IMR-90 (cell line): ENCODE data around the gene PEX7. TPM values are rescaled to one million over a fixed set of nuclear protein-coding genes. Genes with fewer than 3 reads are reported as not detected.

Experiments
- ATAC-seq: fragments of 200-7000 bp; cut with Tn5 transposase; 2 replicates; pipeline ENCODE4 v1.9.1; 2020; ENCODE audit warnings: low read depth, mild to moderate bottlenecking, moderate library complexity
- BruUV-seq: library from RNA; stranded (reverse); fragments of 400-500 nt; replicated peaks from 2 replicates; lab custom pipeline; 2021; lab: Mats Ljungman, UMichigan
- CTCF ChIA-PET: fragments of 300-600 bp; formaldehyde crosslinking; extraction: SDS; loops from one replicate; lab custom pipeline; 2021; ENCODE audit warnings: antibody characterized with exemption; lab: Yijun Ruan, JAX
- POLR2A ChIA-PET: fragments of 300-600 bp; sonication (Branson Sonifier 250); formaldehyde crosslinking; loops from one replicate; lab custom pipeline; 2022; ENCODE audit warnings: antibody characterized with exemption; ENCODE audit not compliant: unreplicated experiment; lab: Charles Lee
- DNase-seq: peaks from one replicate; pipeline ENCODE4 v3.0.0; 2013
- H2AFZ ChIP-seq: replicated peaks from 2 replicates; pipeline ENCODE3; 2013; ENCODE audit warnings: low read length, mild to moderate bottlenecking; ENCODE audit not compliant: poor library complexity
- H2AK5ac ChIP-seq: 2 replicates; pipeline ENCODE4 v1.6.1; 2013; ENCODE audit warnings: low read depth, low read length, inconsistent platforms
- H2AK9ac ChIP-seq: replicated peaks from 2 replicates; pipeline ENCODE3; 2013; ENCODE audit warnings: mild to moderate bottlenecking, low read depth, low read length, moderate library complexity; ENCODE audit not compliant: poor library complexity
- H2BK120ac ChIP-seq: 2 replicates; pipeline ENCODE4 v1.6.1; 2013; ENCODE audit warnings: low read depth, low read length, inconsistent platforms
- H2BK15ac ChIP-seq: 3 replicates; pipeline ENCODE4 v1.6.1; 2013; ENCODE audit warnings: low read depth, low read length, inconsistent platforms
- H2BK20ac ChIP-seq: 2 replicates; pipeline ENCODE4 v1.6.1; 2013; ENCODE audit warnings: low read depth, mild to moderate bottlenecking, inconsistent platforms, low read length, moderate library complexity
- H2BK5ac ChIP-seq: 2 replicates; pipeline ENCODE4 v1.6.1; 2013; ENCODE audit warnings: mild to moderate bottlenecking, low read depth, low read length, inconsistent platforms; ENCODE audit not compliant: poor library complexity, severe bottlenecking
- H3K14ac ChIP-seq: replicated peaks from 2 replicates; pipeline ENCODE4 v1.6.1; 2013; ENCODE audit warnings: low read depth, low read length, inconsistent platforms
- H3K18ac ChIP-seq: 2 replicates; pipeline ENCODE4 v1.6.1; 2013; ENCODE audit warnings: low read depth, low read length, control low read depth
- H3K23ac ChIP-seq: 2 replicates; pipeline ENCODE4 v1.6.1; 2013; ENCODE audit warnings: low read depth, low read length, inconsistent platforms
- H3K27ac ChIP-seq: 2 replicates; pipeline ENCODE4 v1.5.1; 2013; ENCODE audit warnings: mild to moderate bottlenecking, control low read depth, low read length; ENCODE audit not compliant: insufficient read depth
- H3K27me3 ChIP-seq: 2 replicates; pipeline ENCODE4 v1.6.1; 2013; ENCODE audit warnings: low read length; ENCODE audit not compliant: control insufficient read depth, insufficient read depth
- H3K36me3 ChIP-seq: 2 replicates; pipeline ENCODE4 v1.6.1; 2013; ENCODE audit warnings: low read length, mixed read lengths; ENCODE audit not compliant: control insufficient read depth, insufficient read depth
- H3K4ac ChIP-seq: 2 replicates; pipeline ENCODE4 v1.6.1; 2013; ENCODE audit warnings: low read depth, low read length, inconsistent platforms
- H3K4me1 ChIP-seq: 2 replicates; pipeline ENCODE4 v1.6.1; 2013; ENCODE audit warnings: low read length, mixed read lengths; ENCODE audit not compliant: control insufficient read depth, insufficient read depth
- H3K4me2 ChIP-seq: 2 replicates; pipeline ENCODE4 v1.6.1; 2013; ENCODE audit warnings: low read depth, mild to moderate bottlenecking, control low read depth, low read length, moderate library complexity
- H3K4me3 ChIP-seq: 2 replicates; pipeline ENCODE4 v1.5.1; 2013; ENCODE audit warnings: low read depth, mild to moderate bottlenecking, control low read depth, low read length, moderate library complexity; ENCODE audit not compliant: insufficient read depth
- H3K56ac ChIP-seq: 2 replicates; pipeline ENCODE4 v1.6.1; 2013; ENCODE audit warnings: low read length, inconsistent platforms; ENCODE audit not compliant: insufficient read depth; ENCODE audit errors: extremely low read depth
- H3K79me1 ChIP-seq, 2 experiments: 2 replicates each; pipeline ENCODE4 v1.6.1; 2013; ENCODE audit warnings: low read length in 2 of 2, inconsistent platforms in 1 of 2, low read depth in 1 of 2
- H3K9ac ChIP-seq: 2 replicates; pipeline ENCODE4 v1.6.1; 2013; ENCODE audit warnings: low read depth, low read length, control low read depth
- H3K9me1 ChIP-seq: 2 replicates; pipeline ENCODE4 v1.6.1; 2013; ENCODE audit warnings: low read length, inconsistent platforms; ENCODE audit not compliant: insufficient read depth
- H3K9me3 ChIP-seq: 2 replicates; pipeline ENCODE4 v1.6.1; 2013; ENCODE audit warnings: low read length; ENCODE audit not compliant: control insufficient read depth, insufficient read depth
- H4K20me1 ChIP-seq: 2 replicates; pipeline ENCODE4 v1.6.1; 2013; ENCODE audit warnings: low read length, inconsistent platforms; ENCODE audit not compliant: insufficient read depth
- H4K5ac ChIP-seq: 2 replicates; pipeline ENCODE4 v1.6.1; 2013; ENCODE audit warnings: mild to moderate bottlenecking, low read depth, low read length, control low read depth
- H4K8ac ChIP-seq, 2 experiments: 2 replicates each; pipeline ENCODE4 v1.6.1; 2013; ENCODE audit warnings: low read depth in 2 of 2, low read length in 2 of 2, control low read depth in 1 of 2, inconsistent platforms in 1 of 2
- H4K91ac ChIP-seq: 2 replicates; pipeline ENCODE4 v1.6.1; 2013; ENCODE audit warnings: low read depth, low read length, inconsistent platforms; ENCODE audit not compliant: insufficient read depth
- BHLHE40 ChIP-seq: fragments of 150-350 bp; IDR thresholded peaks from 2 replicates; pipeline ENCODE4 v1.6.1; 2016; ENCODE audit warnings: mild to moderate bottlenecking, low read depth, low read length
- CEBPB ChIP-seq: IDR thresholded peaks from 2 replicates; pipeline ENCODE4 v1.6.1; 2012; ENCODE audit warnings: low read depth, low read length, improper control_type of control experiment
- CHD1 ChIP-seq: IDR thresholded peaks from 2 replicates; pipeline ENCODE4 v1.6.1; 2012; ENCODE audit warnings: low read depth, low read length, improper control_type of control experiment
- ELK1 ChIP-seq: fragments of 150-350 bp; IDR thresholded peaks from 2 replicates; pipeline ENCODE4 v1.6.1; 2016; ENCODE audit warnings: low read depth, mild to moderate bottlenecking, low read length, moderate library complexity, borderline replicate concordance
- FOS ChIP-seq: fragments of 150-350 bp; IDR thresholded peaks from 2 replicates; pipeline ENCODE4 v1.6.1; 2016; ENCODE audit warnings: low read depth, low read length
- MAFK ChIP-seq: IDR thresholded peaks from 2 replicates; pipeline ENCODE4 v1.6.1; 2012; ENCODE audit warnings: low read depth, low read length, improper control_type of control experiment
- MAZ ChIP-seq: IDR thresholded peaks from 2 replicates; pipeline ENCODE4 v1.6.1; 2012; ENCODE audit warnings: low read depth, mild to moderate bottlenecking, low read length, improper control_type of control experiment, moderate library complexity, borderline replicate concordance
- MXI1 ChIP-seq: IDR thresholded peaks from 2 replicates; pipeline ENCODE4 v1.6.1; 2012; ENCODE audit warnings: low read depth, mild to moderate bottlenecking, low read length, moderate library complexity, borderline replicate concordance
- NFE2L2 ChIP-seq: fragments of 150-350 bp; IDR thresholded peaks from 2 replicates; pipeline ENCODE4 v1.6.1; 2016; ENCODE audit warnings: low read depth, mild to moderate bottlenecking, low read length
- POLR2A ChIP-seq: IDR thresholded peaks from 2 replicates; pipeline ENCODE4 v1.6.1; 2012; ENCODE audit warnings: mild to moderate bottlenecking, low read depth, low read length
- RAD21 ChIP-seq: IDR thresholded peaks from 2 replicates; pipeline ENCODE4 v1.6.1; 2012; ENCODE audit warnings: low read length, improper control_type of control experiment
- RCOR1 ChIP-seq: IDR thresholded peaks from 2 replicates; pipeline ENCODE4 v1.6.1; 2012; ENCODE audit warnings: mild to moderate bottlenecking, low read length, improper control_type of control experiment; ENCODE audit not compliant: insufficient replicate concordance
- RFX5 ChIP-seq: IDR thresholded peaks from 2 replicates; pipeline ENCODE4 v1.8.0; 2012; ENCODE audit warnings: low read depth, mild to moderate bottlenecking, low read length, moderate library complexity
- SMC3 ChIP-seq: fragments of 150-350 bp; IDR thresholded peaks from 2 replicates; pipeline ENCODE4 v1.6.1; 2016; ENCODE audit warnings: low read depth, mild to moderate bottlenecking, antibody characterized with exemption, low read length, moderate library complexity
- USF2 ChIP-seq: fragments of 150-350 bp; IDR thresholded peaks from 2 replicates; pipeline ENCODE4 v1.6.1; 2017; ENCODE audit warnings: mild to moderate bottlenecking, antibody characterized with exemption, low read length, low read depth
- WGBS, 2 experiments: methylation state at CpG; one replicate each; pipeline versions ENCODE4 v1.1.5 to v1.1.7; 2013; ENCODE audit warnings: missing lambda C conversion rate in 2 of 2; ENCODE audit not compliant: insufficient read length in 1 of 2; ENCODE audit errors: extremely low coverage in 2 of 2; 5-methylcytosine and 5-hydroxymethylcytosine counted together
- dilution Hi-C: fragments of 300-500 bp; cut with HindIII; formaldehyde crosslinking; loops from one replicate; pipeline ENCODE4 v1.14.3; 2018; ENCODE audit warnings: low sequenced_read_pairs; ENCODE audit not compliant: unreplicated experiment
- in situ Hi-C: fragments of 300-500 bp; cut with MboI; formaldehyde crosslinking; loops from 3 replicates; pipeline ENCODE4 v1.14.3; 2019; ENCODE audit warnings: low sequenced_read_pairs, inconsistent platforms, mixed read lengths
- intact Hi-C: fragments of 100-400 bp; cut with micrococcal nuclease; formaldehyde crosslinking; loops from 2 replicates; pipeline ENCODE4 v1.10.0; 2022
- polyA plus RNA-seq, 3 experiments: library from polyadenylated mRNA; depleted of rRNA; stranded (reverse); fragments of >200 nt; gene quantifications; 2 replicates each; pipeline ENCODE4 v1.2.3, GENCODE V29; 2012; ENCODE audit warnings: low replicate concordance in 1 of 3
- total RNA-seq: library from RNA; depleted of rRNA; stranded (reverse); fragments of >200 nt; gene quantifications from 2 replicates; pipeline ENCODE4 v1.2.3, GENCODE V29; 2012
- TF ChIP-seq, protein P1 (sequence below): conservative IDR thresholded peaks from 2 replicates; pipeline ENCODE4 v1.5.1; 2012; ENCODE audit warnings: mild to moderate bottlenecking, low read depth, low read length, improper control_type of control experiment

PEX7 gene
- total and polyA plus RNA-seq, 2 of the 4 experiments (the other 2 are of a cell fraction), result 5.4 to 7.0 TPM

GRCh38 chr6:136831873-136832562 is 9.6 kb downstream of the PEX7 start:
- Histone ChIP-seq H2AK5ac (no peak overlapping the region), H3K79me1 (no peaks in the 10 kb centered on the region), H3K9me1 (no peaks in the 10 kb centered on the region), H2BK5ac (no peak overlapping the region), H4K20me1 (no peaks in the 10 kb centered on the region), H3K18ac (no peak overlapping the region), H3K4me2 (no peak overlapping the region), H3K27ac (no peak overlapping the region), H3K27me3 (no peaks in the 10 kb centered on the region), H3K9me3 (peaks cover 7% of the 10 kb centered on the region; the same call in 1 of the 2 replicates), H2BK20ac (no peak overlapping the region), H3K23ac (no peak overlapping the region), H3K36me3 (peaks cover 16% of the 10 kb centered on the region), H2BK120ac (no peak overlapping the region), H2AK9ac (no peak overlapping the region), H4K5ac (no peak overlapping the region), H3K56ac (no peak overlapping the region), H4K91ac (no peak overlapping the region), H2AFZ (no peak overlapping the region), H3K9ac (no peak overlapping the region), H3K4me3 (no peak overlapping the region), H4K8ac (no peak overlapping the region), H2BK15ac (no peak overlapping the region), H3K4ac (no peak overlapping the region), H3K4me1 (no peaks in the 10 kb centered on the region), H3K14ac (no peak overlapping the region)
- intact Hi-C loops, result no loop called here
- TF ChIP-seq MXI1 (no peak), BHLHE40 (no peak), ELK1 (no peak), CEBPB (no peak), USF2 (no peak), RFX5 (no peak), FOS (no peak), NFE2L2 (no peak), RCOR1 (no peak), SMC3 (no peak), MAFK (no peak), POLR2A (no peak), RAD21 (no peak), MAZ (no peak), CHD1 (no peak)
- TF ChIP-seq, protein P1, sequence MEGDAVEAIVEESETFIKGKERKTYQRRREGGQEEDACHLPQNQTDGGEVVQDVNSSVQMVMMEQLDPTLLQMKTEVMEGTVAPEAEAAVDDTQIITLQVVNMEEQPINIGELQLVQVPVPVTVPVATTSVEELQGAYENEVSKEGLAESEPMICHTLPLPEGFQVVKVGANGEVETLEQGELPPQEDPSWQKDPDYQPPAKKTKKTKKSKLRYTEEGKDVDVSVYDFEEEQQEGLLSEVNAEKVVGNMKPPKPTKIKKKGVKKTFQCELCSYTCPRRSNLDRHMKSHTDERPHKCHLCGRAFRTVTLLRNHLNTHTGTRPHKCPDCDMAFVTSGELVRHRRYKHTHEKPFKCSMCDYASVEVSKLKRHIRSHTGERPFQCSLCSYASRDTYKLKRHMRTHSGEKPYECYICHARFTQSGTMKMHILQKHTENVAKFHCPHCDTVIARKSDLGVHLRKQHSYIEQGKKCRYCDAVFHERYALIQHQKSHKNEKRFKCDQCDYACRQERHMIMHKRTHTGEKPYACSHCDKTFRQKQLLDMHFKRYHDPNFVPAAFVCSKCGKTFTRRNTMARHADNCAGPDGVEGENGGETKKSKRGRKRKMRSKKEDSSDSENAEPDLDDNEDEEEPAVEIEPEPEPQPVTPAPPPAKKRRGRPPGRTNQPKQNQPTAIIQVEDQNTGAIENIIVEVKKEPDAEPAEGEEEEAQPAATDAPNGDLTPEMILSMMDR, result no peak
- ATAC-seq, result no peak
- no TSS peak for BruUV-seq
- POLR2A ChIA-PET, result interaction anchor here (0.5 kb wide), 1 partner anchor 124 kb away, joined by 8 read pairs; no protein-coding TSS in a partner anchor
- no CpG with 5 or more reads among the region's 1 CpG for WGBS, 2 experiments
- in situ Hi-C loops, result no loop called here
- no peak for DNase-seq
- CTCF ChIA-PET, result interaction anchor here (1.2 kb wide), 1 partner anchor 10 kb away, joined by 3 read pairs; the partner anchor contains the start of gene PEX7
- dilution Hi-C loops, result no loop called here
